Activated CD4-positive, alpha-beta T cell treated with anti-CD3 and anti-CD28 coated beads, Interleukin-2, amount 50 U/mL, for 24 hours (primary cell): ENCODE data around the gene AP4B1.
"Not testable (repeated sequence)": the region's sequence is repeated elsewhere in the genome, so short reads cannot be mapped to it uniquely, and the experiment has no call there.

Experiments
- DNase-seq, 2 donors: peaks; one replicate each; pipeline ENCODE4 v3.0.0-alpha.2; 2020; ENCODE audit warnings: low read depth in 1 of 2, low spot score in 1 of 2

The AP4B1 gene

GRCh38 chr1:113904674-113905434 lies at the start of gene AP4B1, which contains the start of gene DCLRE1B:
AP4B1 (minus strand) TSS chr1:113904799; CDS start chr1:113904717, 82 bp downstream.
DCLRE1B (plus strand) TSS chr1:113905326; CDS start chr1:113905587, 261 bp downstream.
- DNase-seq = peak; percentile 85 to 97

- DNase-seq = no peak
These were observed 47.1 kb upstream of the AP4B1 start for GRCh38 chr1:113951719-113952118.

- no peak for DNase-seq
These were observed 46.3 kb upstream of the AP4B1 start for GRCh38 chr1:113950908-113951307.

GRCh38 chr1:113949007-113949406 lies 44.4 kb upstream of the AP4B1 start:
- no peak for DNase-seq

DNA sequence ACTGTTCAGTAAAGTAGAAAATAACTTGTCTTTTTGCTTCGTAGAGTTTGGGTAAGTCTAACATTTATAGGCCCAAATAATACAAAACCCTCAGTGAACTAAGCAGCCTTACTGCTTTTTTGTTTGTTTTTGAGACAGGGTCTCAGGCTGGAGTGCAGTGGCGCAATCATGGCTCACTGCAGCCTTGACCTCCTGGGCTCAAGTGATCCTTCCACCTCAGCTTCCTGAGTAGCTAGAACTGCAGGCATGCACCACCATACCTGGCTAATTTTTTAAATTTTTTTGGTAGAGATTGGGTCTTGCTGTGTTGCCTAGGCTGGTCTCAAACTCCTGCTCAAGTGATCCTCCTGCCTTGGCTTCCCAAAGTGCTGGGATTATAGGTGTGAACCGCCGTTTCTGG lies 43.6 kb upstream of the AP4B1 start:
- DNase-seq = not testable (repeated sequence)

DNA sequence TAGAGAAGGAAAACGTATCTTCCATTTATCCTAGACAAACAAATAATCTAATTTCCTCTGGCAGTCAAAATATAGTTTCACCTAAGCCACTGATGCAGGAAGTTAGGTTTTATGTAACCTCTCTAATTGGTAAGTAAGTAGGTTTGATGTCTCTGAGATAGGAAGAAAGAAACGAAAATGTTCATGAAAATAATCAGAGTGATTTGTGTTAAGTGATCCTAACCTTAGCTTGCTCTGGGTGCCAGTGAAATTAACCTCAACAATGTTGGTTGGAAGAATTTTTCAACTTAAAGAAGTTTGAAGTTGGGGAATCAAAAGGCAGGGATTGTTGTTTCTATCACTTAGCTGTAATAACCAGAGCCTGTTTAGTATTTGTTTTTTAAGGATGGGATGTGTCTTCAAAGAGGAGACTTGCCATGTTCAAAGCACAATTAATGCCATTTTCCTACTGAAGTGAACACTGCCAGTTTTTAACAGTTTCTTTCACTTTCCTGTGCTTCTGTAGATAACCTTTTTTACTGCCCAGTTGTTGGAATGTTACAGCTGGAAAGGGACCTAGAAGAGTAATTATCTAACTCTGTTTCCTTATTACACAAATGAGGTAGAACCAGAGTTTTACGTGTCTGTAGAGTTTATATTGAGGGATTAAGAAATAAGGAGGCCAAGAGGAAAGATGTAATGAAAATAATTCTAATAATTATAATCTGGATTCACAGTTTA lies 42.9 kb upstream of the AP4B1 start:
- DNase-seq = no peak

GRCh38 chr1:113946678-113947387 lies 42.2 kb upstream of the AP4B1 start:
- DNase-seq = no peak

DNA sequence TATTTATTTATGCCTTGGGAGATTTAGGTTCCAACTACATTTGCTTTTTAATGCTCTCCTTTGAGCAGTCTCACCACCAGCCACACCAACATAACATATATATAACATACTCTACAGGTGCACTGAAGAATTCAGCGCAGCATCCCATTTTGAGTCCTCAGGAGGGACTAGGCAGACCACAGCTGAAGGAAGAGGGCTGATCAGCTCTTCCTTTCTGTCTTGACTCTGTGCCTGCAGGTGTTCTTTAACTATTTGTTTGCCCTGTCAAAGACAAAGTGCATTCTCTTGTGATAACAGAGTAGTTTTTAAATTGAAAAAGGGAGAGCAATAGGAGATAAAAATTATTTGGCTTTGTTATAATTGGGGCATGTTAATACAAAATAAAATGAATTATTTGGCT lies 41.5 kb upstream of the AP4B1 start:
- DNase-seq = no peak

GRCh38 chr1:113945329-113945728 lies 40.7 kb upstream of the AP4B1 start:
- no peak for DNase-seq

DNA sequence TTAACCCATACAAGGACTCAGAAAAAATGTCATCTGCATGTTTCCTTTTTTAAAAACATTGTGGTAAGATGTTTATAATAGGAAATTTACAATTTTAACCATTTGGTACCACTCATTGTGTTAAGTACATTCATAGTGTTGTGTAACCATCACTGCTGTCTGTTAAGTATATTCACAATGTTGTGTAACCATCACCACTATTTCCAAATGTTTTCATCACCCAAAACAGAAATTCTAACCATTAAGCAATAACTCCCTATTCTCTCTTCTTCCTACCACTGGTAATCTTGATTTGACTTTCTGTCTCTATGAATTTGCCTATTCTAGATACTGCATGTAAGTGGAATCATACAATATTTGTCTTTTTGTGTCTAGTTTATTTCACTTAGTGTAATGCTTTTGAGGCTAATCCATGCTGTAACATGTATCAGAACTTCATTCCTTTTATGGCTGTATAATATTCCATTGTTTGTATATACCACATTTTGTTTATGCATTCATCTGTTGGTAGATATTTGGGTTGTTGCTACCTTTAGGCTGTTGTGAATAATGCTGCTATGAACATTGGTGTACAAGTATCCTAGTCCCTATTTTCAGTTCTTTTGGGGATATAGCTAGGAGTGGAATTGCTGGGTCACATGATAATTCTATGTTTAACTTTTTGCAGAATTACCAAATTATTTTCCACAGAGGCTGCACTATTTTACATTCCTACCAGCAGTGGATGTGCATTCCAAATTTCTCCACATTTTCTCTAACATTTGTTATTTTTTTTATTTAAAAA lies 38.6 kb upstream of the AP4B1 start:
- no peak for DNase-seq

GRCh38 chr1:113942527-113942926 lies 37.9 kb upstream of the AP4B1 start:
- DNase-seq = no peak

DNA sequence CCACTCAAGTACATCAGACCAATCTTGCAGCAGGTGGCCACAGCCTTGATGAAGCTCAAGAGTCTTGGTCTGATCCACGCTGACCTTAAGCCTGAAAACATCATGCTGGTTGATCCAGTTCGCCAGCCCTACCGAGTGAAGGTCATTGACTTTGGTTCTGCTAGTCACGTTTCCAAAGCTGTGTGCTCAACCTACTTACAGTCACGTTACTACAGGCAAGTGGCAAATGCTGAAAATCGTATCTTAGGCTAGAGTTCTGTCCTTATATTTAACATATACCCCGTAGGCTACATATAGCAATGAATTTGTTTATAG lies 36.6 kb upstream of the AP4B1 start:
- DNase-seq = no peak

- peak in 1 of 2 donors; percentile 21 for DNase-seq
These were observed 36.0 kb upstream of the AP4B1 start for GRCh38 chr1:113940365-113941244.

- DNase-seq = no peak
These were observed 33.6 kb upstream of the AP4B1 start for GRCh38 chr1:113938192-113938591.

GRCh38 chr1:113937146-113937545 lies 32.5 kb upstream of the AP4B1 start:
- no peak for DNase-seq

DNA sequence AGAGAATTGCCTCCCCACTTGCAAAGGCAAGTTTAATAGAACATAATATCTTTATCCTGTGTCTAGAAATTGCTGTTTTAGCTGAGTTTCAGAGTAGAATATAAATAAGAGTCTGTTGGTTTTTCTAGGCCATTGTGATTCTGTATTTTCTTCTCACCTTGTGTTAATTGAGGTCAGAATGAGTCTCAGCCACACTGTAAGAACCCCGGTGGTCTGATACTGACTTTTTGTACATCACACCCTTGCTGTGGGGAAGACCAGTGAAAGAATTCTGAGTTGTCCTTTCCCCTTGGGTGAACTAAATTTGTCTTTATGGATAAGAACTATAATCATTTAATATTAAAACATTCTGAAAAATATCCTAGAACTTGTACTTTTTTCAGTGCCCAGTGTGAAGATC lies 31.4 kb upstream of the AP4B1 start:
- no peak for DNase-seq

GRCh38 chr1:113935176-113935575 lies 30.6 kb upstream of the AP4B1 start:
- DNase-seq = no peak

GRCh38 chr1:113934511-113935055 lies 30.0 kb upstream of the AP4B1 start:
- DNase-seq = no peak

DNA sequence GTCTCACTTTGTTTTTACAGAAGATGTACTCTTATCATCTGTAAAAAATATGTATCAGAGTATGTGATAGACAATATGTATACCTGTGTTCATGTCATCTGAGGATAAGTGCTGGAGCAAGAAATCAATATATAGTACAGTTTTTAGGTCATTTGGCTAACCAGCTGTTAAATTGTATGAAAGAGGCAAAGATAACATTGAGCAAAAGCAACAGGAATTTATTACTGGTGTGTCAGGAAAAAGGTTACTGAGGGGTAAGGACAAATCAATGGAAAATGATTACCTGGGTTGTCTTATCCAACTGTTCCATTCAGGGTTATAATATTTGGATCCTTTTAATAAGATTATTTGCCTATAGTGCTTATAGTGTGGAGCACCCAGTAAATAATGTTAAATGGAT lies 29.4 kb upstream of the AP4B1 start:
- DNase-seq = no peak

- DNase-seq = no peak
These were observed 26.9 kb upstream of the AP4B1 start for GRCh38 chr1:113931451-113931851.
